Nephron (organoid): Measurements from ENCODE around the gene WLS.
A peak's percentile ranks its signal among the peaks of the same experiment; 100 is the strongest.
"Not testable (repeated sequence)": the region's sequence is repeated elsewhere in the genome, so short reads cannot be mapped to it uniquely, and the experiment has no call there.

Experiments
- H3K27ac Mint-ChIP-seq, 3 experiments: 2 replicates each; pipeline ENCODE4 v1.8.0; 2020; ENCODE audit warnings: mixed read lengths in 3 of 3, mild to moderate bottlenecking in 2 of 3, moderate library complexity in 1 of 3
- H3K27me3 Mint-ChIP-seq: 2 replicates; pipeline ENCODE4 v1.8.0; 2021; ENCODE audit warnings: low read depth, mild to moderate bottlenecking, moderate library complexity, mixed read lengths
- H3K36me3 Mint-ChIP-seq: 2 replicates; pipeline ENCODE4 v1.8.0; 2020; ENCODE audit warnings: low read depth, mixed read lengths
- H3K4me1 Mint-ChIP-seq: 2 replicates; pipeline ENCODE4 v1.8.0; 2020; ENCODE audit warnings: mixed read lengths
- H3K4me3 Mint-ChIP-seq, 3 experiments: 2 replicates each; pipeline ENCODE4 v1.8.0; 2020; ENCODE audit warnings: mild to moderate bottlenecking in 3 of 3, mixed read lengths in 3 of 3, moderate library complexity in 2 of 3
- H3K9me3 Mint-ChIP-seq: 2 replicates; pipeline ENCODE4 v1.8.0; 2020; ENCODE audit warnings: mixed read lengths
- TF ChIP-seq, protein P1 (sequence below), 3 experiments: fragments of 200-600 bp; sonication (generic); IDR thresholded peaks; one replicate each; pipeline ENCODE4 v1.5.0; 2021; ENCODE audit warnings: antibody characterized with exemption in 3 of 3; ENCODE audit not compliant: unreplicated experiment in 3 of 3

WLS gene

DNA sequence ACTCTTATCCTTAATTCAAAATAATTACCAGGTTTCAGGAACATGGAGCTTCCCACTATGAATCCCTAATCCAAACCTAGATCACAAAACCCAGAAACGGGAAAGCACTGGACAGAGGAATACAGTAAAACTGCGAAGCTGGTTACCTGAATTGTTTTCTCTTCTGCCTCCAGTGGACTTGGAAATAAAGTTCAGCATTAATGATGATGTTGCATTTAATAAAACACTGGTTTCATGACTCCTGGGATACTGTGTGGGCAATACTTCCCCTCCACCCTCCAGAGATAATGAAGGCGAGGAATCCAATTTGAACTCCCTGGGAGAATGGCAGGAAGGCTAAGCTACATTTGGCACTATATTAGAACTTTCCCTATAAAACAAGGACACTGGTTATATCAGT is 65.1 kb downstream of the WLS start:
- Mint-ChIP-seq H3K36me3 (peaks cover 27% of the 10 kb centered on the region), H3K4me1 (peaks cover 38% of the 10 kb centered on the region), H3K4me3 (no peak overlapping the region), H3K27me3 (peaks cover 5% of the 10 kb centered on the region), H3K9me3 (no peaks in the 10 kb centered on the region), H3K27ac (no peak overlapping the region)
- TF ChIP-seq, protein P1, sequence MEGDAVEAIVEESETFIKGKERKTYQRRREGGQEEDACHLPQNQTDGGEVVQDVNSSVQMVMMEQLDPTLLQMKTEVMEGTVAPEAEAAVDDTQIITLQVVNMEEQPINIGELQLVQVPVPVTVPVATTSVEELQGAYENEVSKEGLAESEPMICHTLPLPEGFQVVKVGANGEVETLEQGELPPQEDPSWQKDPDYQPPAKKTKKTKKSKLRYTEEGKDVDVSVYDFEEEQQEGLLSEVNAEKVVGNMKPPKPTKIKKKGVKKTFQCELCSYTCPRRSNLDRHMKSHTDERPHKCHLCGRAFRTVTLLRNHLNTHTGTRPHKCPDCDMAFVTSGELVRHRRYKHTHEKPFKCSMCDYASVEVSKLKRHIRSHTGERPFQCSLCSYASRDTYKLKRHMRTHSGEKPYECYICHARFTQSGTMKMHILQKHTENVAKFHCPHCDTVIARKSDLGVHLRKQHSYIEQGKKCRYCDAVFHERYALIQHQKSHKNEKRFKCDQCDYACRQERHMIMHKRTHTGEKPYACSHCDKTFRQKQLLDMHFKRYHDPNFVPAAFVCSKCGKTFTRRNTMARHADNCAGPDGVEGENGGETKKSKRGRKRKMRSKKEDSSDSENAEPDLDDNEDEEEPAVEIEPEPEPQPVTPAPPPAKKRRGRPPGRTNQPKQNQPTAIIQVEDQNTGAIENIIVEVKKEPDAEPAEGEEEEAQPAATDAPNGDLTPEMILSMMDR (IDR thresholded peaks at IDR 0.05; ENCODE audit: unreplicated experiment in 3 of 3) = no peak

DNA sequence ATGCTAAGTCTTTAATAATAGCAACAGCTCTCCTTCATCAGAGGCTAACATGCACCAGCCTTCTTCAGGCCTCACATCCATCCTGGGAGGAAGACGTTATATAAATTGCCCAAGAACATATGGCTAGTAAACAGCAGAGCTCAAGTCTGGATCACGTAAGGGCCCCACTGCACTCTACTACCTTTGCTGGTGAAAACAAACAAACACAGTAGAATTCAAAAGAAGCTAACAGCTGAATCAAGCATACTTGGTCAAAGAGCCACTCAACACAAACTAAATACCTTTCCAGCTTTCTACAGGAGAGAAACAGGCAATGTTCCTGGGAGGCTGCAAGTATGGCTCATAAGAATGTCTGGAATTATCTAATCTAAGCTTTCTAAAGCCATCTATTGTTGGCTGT is 66.0 kb downstream of the WLS start:
- Mint-ChIP-seq H3K9me3 (no peaks in the 10 kb centered on the region), H3K4me3 (no peak overlapping the region), H3K27me3 (peaks cover 5% of the 10 kb centered on the region), H3K27ac (peak overlapping the region in 1 of 3 experiments; percentile 23), H3K36me3 (peaks cover 33% of the 10 kb centered on the region), H3K4me1 (peaks cover 38% of the 10 kb centered on the region)
- TF ChIP-seq, protein P1 (IDR thresholded peaks at IDR 0.05; ENCODE audit: unreplicated experiment in 3 of 3) = no peak

DNA sequence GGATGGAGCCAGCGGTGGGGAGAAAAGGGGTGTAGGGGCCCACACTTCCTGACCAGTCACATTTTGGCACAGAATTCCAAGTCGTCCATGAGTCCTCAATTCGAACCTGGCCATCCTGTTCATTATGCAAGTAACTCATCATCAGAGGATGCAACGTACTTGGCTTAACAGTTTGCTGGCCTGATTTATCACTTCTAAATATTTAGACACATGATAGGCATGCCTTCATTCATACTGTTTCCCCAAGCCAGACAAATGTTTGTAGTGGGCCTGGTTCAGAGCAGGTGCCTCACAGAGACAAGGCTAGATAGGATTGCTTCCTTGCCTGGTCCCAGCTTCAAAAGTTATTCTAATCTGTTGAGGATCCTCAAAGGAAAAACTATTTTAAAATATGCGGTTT is 66.7 kb downstream of the WLS start:
- Mint-ChIP-seq H3K9me3 (no peaks in the 10 kb centered on the region), H3K4me1 (peaks cover 38% of the 10 kb centered on the region), H3K27me3 (peaks cover 5% of the 10 kb centered on the region), H3K27ac (no peak overlapping the region), H3K36me3 (peaks cover 33% of the 10 kb centered on the region), H3K4me3 (no peak overlapping the region)
- TF ChIP-seq, protein P1 (IDR thresholded peaks at IDR 0.05; ENCODE audit: unreplicated experiment in 3 of 3) = no peak

DNA sequence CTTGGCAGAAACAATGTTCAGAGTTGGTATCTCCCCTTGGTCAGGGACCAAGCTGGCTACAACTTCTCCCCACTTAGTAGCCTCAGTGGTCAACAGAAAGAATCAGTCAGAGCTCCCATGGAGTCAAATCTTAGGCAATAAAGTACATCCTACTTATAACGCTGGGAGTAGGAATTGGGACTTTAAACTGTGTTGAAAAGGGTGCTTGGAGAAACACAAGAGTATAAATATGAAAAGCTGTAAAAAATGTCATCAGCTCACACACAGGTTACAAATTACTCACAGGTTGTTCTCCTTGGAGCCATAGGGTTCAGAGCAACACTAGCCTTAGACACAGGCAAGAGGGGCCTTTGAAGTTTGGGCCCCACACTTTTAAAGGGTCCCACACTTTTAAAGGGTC is 67.4 kb downstream of the WLS start:
- H3K36me3 Mint-ChIP-seq = peaks cover 32% of the 10 kb centered on the region
- peaks cover 5% of the 10 kb centered on the region for H3K27me3 Mint-ChIP-seq
- H3K4me3 Mint-ChIP-seq = no peak overlapping the region
- no peaks in the 10 kb centered on the region for H3K9me3 Mint-ChIP-seq
- H3K4me1 Mint-ChIP-seq = peaks cover 38% of the 10 kb centered on the region
- no peak overlapping the region for H3K27ac Mint-ChIP-seq
- TF ChIP-seq, protein P1 (IDR thresholded peaks at IDR 0.05; ENCODE audit: unreplicated experiment in 3 of 3) = no peak

DNA sequence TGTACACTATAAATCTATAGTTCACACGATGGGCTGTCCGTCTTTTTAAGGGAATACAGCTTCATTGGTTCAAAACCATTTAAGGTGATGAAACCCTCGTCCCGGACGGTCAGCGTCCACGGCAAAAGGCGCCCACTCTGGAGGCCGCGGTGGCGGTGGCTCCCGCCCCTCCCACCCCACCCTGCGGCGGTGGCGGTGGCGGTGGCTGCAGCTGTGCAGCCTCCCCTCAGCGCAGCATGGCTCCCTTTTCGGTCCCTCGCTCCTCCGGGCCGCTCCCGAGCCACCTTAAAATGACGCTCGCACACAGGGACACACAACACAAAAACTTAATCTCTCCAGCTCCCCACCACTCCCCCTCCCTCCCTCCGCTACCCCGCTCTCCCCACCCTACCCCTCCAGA is 69.1 kb downstream of the WLS start:
- Mint-ChIP-seq H3K4me1 (peaks cover 23% of the 10 kb centered on the region), H3K27me3 (no peaks in the 10 kb centered on the region), H3K27ac (no peak overlapping the region), H3K36me3 (peaks cover 45% of the 10 kb centered on the region), H3K9me3 (no peaks in the 10 kb centered on the region), H3K4me3 (no peak overlapping the region)
- TF ChIP-seq, protein P1 (IDR thresholded peaks at IDR 0.05; ENCODE audit: unreplicated experiment in 3 of 3) = no peak

DNA sequence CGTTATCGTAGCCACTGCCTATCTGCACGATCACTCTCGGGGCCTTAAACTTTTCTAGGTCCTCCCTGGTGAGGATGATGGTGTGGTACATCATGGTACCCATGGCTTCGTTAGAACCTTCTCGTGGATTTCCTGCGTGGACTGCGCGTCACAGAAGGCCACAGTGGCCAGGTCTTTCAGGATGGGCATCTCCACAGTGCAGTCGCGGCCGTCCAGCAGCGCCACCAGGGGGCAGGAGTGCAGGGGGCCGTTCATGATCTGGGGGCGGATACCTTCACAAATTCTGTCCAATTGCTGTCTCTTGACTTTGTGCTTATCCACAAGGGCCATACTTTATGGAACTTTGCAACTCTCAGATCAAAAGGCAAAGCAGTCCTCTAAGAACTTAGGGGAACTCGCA is 69.6 kb downstream of the WLS start:
- no peak overlapping the region for H3K4me3 Mint-ChIP-seq
- TF ChIP-seq, protein P1 (IDR thresholded peaks at IDR 0.05; ENCODE audit: unreplicated experiment in 3 of 3) = no peak
- peaks cover 50% of the 10 kb centered on the region for H3K36me3 Mint-ChIP-seq
- H3K27ac Mint-ChIP-seq = no peak overlapping the region
- no peaks in the 10 kb centered on the region for H3K9me3 Mint-ChIP-seq
- H3K27me3 Mint-ChIP-seq = no peaks in the 10 kb centered on the region
- peaks cover 18% of the 10 kb centered on the region for H3K4me1 Mint-ChIP-seq

DNA sequence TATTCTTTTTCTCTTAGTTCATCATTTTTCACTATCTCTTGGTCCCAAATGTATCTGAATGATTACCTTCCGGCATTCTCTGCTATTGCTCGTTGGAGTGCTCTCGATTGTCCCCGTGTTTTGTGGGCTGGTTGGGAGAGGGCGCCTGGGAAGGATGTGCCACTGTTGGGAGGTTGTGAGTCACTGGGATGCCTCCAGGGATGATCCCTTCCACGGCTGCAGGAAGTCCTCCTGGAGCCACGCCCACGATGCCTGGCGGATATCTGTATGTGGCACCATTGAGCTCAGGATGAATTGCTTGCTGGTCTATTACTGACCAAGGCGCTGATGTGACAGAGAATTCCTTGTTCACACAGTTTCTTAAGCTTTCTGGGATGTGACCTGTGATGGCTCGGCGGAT is 70.7 kb downstream of the WLS start:
- H3K27me3 Mint-ChIP-seq, H3K27ac Mint-ChIP-seq, H3K4me1 Mint-ChIP-seq, H3K4me3 Mint-ChIP-seq, H3K9me3 Mint-ChIP-seq: not testable (repeated sequence)
- peaks cover 61% of the 10 kb centered on the region for H3K36me3 Mint-ChIP-seq

DNA sequence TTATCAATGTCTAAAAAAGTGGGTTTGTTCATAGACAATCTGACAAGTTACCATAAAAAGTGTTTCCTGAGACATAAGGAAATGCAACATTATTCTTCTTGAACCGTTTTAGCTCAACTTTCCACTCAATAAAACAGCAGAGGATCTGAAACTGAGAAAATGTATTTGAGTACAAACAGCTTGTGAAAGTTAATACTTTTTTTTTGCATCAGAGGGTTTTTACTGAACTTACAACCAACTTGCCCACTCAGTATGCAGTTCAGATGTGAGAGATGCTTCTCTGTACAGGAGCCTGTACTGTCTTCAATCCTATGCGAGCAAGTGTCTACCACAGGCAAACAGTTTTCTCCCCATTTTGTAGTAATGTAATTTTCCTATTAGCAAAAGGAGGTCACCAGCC is 71.4 kb downstream of the WLS start:
- not testable (repeated sequence) for H3K27me3 Mint-ChIP-seq, H3K4me1 Mint-ChIP-seq, H3K9me3 Mint-ChIP-seq, H3K4me3 Mint-ChIP-seq
- Mint-ChIP-seq H3K27ac (peak overlapping the region in 1 of 3 experiments; percentile 45), H3K36me3 (peaks cover 68% of the 10 kb centered on the region)
